Stimulated activated CD4-positive, alpha-beta T cell treated with anti-CD3 and anti-CD28 coated beads, TNF-alpha, amount 100 ng/mL, for 24 hours (primary cell): ENCODE results near the gene CRYBA4.
A peak's percentile ranks its signal among the peaks of the same experiment; 100 is the strongest.

Source experiments
- DNase-seq, 3 experiments: peaks; one replicate each; pipeline ENCODE4 v3.0.0-alpha.2; 2020; ENCODE audit warnings: low read depth in 3 of 3

CRYBA4 gene

DNA sequence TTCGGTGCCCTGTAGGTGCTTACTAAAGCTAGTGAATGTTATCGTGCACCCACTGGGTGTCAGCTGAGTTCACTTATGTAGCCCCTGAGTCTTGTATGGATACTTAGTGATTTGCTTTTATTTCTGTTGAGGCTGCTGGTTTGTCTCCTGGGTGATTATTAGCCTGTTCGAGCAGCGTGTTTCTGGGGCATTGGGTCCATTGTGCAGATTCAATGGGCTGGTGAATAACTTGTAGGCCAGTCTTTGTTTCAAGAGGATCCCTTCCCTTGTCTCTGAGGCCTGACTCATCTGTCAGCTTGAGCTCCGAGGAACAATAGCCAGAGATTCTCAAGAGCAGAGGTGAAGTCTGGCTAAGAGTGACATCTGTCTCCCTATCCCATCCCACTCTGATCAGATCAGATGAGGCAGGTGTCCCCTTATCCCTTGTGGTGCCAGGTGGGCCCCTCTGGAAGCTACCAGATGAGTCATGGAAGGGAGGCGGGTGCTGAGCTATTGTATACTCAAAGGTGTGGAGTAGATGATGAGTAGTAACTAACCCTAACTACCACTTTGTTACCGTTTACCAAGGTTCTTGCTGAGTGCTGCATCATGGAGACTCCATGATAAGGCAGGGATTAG is 39.3 kb downstream of the CRYBA4 start:
- no peak for DNase-seq

DNA sequence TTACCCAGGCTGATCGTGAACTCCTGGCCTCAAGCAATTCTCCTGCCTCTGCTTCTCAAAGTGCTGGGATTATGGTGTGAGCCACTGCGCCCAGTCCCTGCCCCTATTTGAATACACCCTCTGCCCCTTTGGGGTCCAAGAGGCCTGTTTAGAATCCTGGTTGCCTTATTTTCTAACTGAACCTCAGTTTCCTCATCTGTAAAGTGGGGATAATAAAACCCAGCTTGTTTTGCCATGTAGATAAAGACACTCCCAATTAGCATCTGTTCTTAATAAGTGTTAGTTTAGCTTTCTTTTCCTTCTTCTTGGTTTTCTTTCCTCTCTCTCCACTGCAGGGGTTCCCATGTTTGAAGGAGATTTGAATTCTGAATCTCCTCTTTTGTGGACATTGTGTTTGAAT is 40.4 kb downstream of the CRYBA4 start:
- DNase-seq, result no peak

DNA sequence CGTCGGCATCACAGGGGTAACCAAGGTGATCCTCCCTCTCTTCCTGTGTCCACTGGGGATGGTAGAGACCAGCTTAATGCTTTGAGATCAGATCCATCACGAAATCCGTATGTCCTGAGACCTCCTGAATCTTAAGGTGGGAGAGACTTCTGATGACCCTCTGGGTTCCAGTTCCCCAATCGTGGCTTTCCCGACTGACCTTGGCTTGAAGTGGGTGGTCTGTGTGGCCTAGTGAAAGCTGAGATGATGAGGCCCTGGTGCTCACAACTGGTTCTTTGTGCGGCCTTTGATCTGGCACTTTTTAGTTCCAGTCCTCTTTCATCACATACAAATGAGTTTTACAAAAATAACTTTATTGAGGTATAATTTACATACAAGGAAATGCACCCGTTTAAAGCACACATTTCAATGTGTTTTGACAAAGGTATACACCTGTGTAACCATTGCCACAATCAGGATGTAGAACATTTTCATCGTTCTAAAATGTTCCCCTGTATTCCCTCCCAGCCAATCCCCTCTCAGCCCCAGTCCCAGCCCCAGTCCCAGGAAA is 41.7 kb downstream of the CRYBA4 start:
- DNase-seq, result no peak

DNA sequence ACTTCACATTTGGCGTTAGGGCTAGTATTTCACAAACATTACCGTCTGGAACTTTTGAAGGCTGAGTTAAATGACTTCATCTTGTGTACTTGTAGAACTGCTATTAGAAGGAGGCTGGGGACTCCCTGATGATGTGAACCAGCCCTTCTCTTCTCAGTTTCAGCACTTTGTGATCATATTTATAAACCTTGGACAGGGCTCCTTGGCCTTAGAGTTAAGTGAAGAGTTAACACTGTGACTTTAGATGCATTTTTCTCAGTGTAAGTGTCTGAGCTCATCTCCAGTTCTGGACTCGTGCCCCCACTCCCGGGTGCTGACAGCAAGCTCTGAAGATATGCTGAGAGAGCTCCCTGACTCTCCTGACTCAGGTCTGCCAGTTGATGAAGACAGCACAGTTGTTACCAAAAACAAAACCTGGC is 44.1 kb downstream of the CRYBA4 start:
- no peak for DNase-seq

DNA sequence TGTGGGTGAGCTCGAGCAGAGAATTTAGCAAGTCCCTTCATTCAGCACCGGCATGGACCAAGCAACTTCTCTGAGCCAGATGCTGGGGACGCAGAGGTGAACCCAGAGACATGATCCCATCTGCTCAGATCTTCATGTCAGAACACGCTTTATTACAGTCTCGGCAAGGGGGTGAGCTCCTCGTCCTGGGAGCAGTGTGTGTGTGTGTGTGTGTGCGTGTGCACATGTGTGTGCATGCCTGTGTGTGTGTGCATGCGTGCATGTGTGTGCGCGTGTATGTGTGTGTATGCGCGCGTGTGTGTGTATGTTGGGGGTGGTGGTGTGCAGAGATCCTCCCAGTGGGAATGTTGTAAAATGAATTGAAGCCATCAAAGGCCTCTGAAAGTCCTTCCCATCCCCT is 45.4 kb downstream of the CRYBA4 start:
- no peak for DNase-seq

DNA sequence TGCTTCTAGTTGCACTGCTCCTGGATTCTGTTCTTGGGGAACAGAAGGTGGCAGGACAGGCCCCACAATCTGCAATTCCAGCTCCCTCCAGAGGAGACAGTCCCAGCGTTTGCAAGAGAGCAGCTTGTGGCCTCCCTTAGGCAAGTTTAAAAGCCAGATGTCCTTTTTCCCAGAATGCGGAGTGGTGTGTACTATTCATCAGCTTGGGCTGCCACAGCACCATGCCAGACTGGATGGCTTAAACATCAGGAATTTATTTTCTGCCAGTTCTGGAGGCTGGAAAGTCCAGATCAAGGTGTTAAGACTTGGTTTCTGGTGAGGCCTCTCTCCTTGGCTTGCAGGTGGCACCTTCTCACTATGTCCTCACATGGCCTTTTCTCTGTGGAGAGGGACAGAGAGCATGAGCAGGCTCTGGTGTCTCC is 47.3 kb downstream of the CRYBA4 start:
- no peak for DNase-seq

DNA sequence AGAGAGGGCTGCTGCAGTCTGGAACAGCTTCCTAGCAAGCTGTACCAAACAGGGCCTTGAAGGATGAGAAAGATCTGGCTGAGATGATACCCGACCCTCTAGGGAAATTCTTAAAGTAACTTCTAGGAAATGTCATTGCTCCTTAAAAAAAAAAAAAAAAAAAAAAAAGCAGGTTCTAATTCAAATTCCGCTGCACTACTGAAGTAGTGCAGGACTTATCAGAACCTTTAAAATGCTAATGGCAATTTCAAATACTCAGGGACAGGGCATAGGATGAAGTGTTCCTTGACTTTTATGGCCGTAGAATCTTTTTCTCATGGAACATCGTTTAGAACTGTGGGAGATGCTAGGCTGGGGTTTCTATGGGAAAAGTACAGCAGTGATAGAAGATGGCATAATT is 48.7 kb downstream of the CRYBA4 start:
- DNase-seq, result no peak

DNA sequence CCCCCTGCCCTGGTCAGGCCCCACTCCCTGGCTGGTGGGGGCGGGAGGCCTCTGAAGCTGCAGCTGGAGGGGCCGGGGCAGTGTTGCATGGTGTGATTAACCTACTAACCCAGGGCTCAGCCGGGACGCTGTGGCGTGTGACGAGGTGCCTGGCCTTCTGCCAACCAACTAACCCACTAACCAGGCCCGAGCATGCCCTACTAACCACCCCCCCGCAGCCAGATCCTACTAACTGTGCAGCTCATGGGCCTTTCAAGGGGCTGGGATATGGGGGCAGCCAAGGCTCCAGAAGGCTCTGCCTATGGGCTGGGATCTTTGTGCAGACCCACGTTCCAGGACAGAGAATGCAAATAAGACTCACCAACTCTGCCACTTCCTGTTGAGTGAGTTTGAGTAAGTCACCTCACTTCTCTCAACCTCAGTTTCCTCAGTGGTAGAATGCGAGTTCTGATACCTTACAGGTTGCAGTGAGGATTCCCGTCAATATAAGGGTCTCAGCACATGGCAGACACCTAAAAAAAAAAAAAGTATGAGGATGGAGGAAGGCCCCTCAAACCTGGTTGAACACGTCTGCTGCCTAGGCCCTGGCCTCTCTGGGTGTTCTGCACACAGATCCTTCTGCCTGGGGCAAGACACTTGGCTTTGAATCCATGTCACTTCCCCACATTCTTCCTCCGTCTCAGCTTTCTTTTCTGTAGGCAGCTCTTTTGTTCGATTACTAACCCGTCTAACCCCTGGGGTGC is 49.7 kb downstream of the CRYBA4 start:
- peak; percentile 26 to 70 (median 49) for DNase-seq

DNA sequence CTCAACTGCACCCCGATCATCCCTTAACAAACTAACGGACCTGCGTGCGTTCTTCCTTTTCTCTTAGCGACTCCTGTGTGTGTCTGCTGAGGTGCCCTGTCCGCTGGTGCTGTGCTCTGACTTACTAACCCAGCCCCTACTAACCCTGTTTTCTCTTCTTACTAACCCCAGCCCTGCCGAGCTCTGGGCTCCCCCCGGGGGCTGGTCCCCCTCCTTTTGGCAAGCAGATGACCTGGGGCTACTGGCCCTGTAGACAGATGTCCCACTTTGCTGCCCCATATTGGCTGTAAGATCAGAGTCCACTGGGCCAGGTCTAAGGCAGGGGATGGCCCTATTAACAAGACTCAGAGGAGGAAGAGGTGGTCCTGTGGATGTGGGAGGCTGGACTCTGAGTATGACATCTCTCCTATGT is 50.3 kb downstream of the CRYBA4 start:
- DNase-seq, result no peak

DNA sequence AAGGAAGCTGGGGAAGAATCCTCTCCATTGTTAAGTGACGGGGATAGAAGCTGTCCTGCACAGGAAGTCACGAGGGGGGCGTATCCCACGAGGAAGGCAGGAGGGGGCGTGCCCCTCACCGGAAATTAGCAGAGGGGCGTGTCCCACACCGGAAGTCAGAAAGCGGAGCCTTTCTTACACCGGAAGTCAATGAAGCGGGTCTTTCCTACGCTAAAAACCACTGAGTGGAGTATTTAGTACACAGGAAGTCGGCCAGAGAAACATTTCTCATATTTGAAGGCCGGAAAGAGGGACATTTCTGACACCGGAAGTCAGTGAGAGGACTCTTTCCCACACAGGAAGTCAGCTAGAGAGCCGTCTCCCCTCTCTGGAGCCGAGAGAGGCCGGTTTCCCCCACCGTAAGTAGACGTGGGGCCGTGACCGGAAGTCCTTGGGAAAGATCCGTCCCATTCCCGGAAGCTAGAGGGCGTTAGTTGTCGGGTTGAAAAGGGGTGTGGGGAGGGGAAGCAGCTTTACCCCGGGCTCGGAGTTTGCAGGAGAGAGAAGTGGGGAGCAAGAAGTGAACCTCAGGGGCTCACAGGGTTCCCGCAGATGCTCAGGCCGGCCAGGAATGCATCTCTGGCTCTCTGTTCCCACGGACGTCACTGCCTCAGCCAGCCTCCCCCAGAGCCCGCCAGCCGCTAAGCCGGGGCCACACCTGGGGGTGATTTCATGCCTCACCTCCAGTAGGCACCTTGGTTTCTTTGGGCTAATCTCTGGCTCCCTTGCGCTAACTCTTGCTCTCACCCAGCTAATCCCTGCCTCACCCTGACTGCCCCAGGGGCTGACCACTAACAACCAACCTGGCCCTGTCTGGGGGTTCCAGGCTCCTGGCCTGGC is 51.1 kb downstream of the CRYBA4 start:
- peak; percentile 83 to 92 (median 87) for DNase-seq

DNA sequence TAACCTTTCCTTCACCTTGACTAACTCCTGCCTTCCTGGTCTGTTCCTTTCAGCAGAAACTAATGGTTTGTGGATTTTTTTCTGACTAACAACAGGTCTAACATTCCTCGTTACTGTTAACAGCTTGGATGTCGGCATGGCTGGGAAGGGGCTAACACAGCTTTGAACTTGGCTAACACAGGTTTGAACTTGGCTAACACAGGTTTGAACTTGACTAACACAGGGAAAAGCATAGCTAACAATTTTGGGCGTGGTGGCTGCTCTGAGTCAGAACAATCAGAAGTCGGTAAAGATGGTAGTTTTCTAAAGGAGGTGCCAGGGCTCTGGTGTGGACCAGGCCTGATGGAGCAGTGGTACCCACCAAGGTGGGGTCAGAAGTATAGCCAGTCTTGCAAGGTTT is 51.7 kb downstream of the CRYBA4 start:
- DNase-seq, result peak in 1 of 3 experiments; percentile 33

DNA sequence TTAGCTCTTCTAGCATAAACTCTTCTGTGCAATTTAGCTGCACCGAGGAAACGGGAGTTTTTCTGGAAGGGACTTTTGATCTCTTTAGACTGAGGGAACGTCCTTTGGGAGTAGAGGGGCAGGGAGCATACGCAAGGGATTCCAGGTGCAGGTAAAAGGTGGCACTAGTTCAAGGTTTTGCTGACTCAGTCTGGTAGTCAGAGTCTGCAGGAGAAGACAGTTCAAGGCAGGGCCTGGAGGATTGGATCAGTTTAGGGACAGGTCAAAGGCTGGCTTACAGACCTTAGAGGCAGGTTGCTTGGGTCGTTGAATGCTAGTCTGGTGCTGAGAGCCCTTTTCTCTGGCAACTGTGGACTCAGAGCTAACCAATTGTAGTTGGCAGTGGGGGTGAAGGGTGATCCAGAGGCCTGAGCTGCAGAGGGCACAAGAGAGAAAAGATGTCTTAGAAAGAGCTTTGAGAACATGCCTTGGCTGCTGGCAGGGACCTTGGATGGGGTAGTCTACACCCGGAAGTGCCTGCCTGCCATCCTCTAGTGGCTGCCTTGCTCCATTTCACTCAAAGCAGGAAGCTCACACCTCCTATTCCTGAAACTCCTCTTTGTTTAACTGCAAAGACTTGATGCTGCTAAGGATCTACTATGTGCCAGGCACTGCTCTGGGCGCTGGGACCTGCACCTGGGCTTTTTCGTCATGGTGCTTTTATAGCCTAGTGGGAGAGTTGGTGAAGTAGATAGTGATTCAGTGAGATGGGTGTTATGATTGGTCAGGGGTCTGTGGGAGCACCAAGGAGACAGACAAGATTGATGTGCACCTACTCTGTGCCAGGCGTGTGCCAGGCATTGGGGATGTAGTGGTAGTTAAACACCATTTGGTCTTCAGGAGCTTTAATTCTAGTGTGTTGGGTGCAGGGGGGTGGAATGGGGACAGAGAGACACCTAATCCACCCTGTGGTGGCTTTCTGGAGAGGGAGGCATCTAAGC is 52.7 kb downstream of the CRYBA4 start:
- DNase-seq, result peak in 1 of 3 experiments; percentile 27

DNA sequence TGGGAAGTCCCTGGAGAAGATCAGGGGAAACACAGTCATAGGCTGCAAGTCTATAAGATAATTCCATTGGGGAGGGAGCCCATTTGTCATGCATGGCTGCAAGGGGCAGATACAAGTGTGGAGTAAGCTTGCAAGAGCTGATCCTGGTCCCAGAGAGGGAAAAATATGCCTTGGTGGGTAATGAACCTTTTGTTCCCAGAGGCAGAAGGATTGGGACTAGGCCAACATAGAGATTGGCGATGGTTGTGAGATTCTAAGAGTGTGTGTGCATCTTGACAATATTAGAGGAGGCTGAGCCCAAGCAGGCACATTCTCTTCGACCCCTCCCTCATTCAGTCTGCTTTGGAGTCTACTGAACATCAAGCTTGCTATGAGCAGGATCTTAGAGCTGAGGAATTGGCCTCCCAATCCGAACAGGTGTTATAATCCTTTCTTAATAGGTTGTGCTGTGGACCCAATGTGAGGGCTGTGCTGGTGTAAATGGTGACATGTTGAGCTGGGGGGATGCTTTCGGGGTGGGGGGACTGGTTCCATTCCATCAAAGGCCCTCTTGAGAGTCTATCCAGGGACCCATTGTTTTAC is 54.0 kb downstream of the CRYBA4 start:
- DNase-seq, result no peak

DNA sequence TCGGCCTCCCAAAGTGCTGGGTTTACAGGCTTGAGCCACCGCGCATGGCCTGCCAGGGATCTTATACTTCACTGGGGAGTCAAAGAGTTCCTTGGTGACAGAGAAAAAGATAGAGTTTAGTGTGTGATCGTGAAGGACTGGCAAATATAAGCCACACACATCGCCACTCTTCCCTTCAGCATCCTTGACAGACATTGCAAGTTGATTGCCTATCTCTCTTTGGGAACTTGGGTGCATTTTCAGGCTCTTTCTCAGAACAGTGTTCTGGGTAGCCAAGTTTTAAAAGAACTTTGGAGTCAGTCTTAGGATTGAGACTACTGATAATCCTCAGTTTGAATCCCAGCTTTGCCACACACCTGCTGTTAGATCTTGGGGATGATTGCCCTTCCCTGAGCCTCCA is 55.5 kb downstream of the CRYBA4 start:
- no peak for DNase-seq

DNA sequence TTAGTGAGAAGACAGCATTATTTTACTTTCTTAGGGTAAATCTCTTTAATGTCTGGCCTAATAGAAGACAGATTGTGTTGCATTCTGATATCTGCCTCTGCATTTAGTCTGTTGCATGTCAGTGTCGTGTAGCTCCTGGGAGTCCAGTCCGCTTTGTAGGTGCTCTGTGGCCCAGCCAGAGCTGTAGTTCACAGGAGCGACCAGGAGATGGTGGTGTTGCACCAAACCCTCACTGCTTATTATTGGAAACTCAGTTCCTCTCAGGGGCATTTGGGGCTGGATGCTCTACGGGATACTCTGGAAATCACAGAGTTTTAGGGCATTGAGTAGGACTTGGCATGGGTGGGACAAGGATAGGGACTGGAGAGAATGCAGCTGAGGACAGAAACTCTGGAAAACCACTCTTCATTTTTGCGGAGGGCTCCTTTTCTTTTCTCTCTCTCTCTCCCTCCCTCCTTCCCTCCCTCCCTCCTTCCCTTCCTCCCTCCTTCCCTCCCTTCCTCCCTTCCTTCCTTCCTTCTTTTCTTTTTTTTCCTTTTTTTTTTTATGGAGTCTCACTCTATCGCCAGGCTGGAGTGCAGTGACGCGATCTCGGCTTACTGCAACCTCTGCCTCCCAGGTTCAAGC is 57.4 kb downstream of the CRYBA4 start:
- DNase-seq, result peak in 2 of 3 experiments; percentile 52 to 71
